HG03045 (cell line): ENCODE results near the gene TSTD1.
A peak's percentile ranks its signal among the peaks of the same experiment; 100 is the strongest.

Experiments used
- ATAC-seq: cut with Tn5 transposase; IDR thresholded peaks from one replicate; pipeline ENCODE4 v1.9.1; 2021; ENCODE audit warnings: mild to moderate bottlenecking, moderate library complexity; ENCODE audit not compliant: unreplicated experiment

The TSTD1 gene

DNA sequence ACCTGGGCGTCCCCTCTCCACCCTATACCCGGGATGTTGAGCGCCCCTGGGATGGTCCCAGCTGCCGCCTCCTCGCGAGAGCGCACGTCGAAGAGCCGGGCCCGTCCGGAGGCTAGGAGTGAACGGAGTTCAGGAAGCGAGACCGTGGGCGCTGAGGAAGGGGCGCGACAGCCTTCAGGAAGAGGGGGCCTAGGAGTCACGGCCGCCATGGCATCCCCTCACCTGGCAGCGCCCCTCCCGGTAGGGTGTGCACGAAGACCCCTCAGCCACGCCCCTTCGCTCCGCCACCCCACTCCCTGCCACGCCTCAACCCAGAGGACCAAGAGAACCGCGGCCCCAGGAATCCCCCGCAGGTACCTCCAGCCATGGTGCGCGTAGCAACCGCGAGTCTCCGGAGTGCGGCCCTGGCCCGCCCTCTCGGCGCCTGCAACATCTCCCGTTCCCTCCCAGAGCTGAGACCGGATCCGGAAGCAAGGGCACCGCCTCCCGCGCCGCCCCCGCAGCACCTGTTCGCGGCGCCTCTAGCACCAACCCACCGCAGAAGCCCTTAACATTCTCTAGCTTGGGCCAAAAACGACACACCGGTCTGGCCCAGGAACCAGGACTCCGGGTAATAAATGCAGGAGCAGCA is at the start of gene TSTD1:
Gene TSTD1, minus strand, starts transcription at position 442 of the 631 bp plus-strand sequence. Its CDS starts 75 bp downstream, at position 367.
- ATAC-seq, result peak; percentile 73

- no peak for ATAC-seq
These were observed 47.7 kb upstream of the TSTD1 start for GRCh38 chr1:161086457-161086856.

- no peak for ATAC-seq
These were observed 46.4 kb upstream of the TSTD1 start for GRCh38 chr1:161085165-161085564.

GRCh38 chr1:161084597-161084988 is 45.8 kb upstream of the TSTD1 start:
- no peak for ATAC-seq

GRCh38 chr1:161083748-161084596 is 45.2 kb upstream of the TSTD1 start:
- ATAC-seq, result no peak

DNA sequence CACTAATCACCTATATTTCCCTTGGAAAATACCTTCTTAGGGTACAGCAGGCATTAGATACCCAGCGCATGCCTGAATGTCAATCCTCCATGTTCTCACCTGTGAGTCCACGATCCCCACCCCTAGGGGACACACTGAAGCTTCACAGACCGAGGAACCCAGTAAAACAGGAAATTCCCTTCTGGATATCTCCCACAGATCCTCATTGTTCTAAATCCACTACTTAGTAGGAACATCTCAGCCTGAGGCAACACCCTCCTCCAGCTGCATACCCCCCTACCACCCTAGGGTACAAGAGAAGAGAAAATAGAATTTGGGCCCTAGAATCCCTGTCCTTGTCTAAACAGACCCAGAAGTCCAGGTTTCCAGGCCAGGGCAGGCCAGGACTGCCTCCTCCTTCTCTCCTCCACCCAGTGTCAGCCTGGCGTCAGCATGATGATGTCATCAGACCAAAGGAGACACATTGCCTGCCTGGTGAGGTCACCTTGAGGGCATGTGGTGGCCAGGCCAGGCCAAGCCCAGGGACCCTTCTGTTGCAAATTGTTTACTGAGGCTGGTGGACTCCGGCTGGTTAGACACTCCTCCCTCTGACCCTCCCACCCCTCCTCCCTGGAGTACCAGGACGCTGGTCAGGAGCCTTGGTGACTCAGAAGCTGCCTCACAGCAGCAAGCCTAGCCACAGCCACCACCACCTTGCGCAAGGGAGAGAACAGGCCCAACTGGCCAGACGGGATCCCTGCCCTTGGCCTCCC is 44.4 kb upstream of the TSTD1 start:
- ATAC-seq, result no peak

GRCh38 chr1:161082483-161082882 is 43.7 kb upstream of the TSTD1 start:
- no peak for ATAC-seq

- no peak for ATAC-seq
These were observed 42.8 kb upstream of the TSTD1 start for GRCh38 chr1:161081519-161081918.

DNA sequence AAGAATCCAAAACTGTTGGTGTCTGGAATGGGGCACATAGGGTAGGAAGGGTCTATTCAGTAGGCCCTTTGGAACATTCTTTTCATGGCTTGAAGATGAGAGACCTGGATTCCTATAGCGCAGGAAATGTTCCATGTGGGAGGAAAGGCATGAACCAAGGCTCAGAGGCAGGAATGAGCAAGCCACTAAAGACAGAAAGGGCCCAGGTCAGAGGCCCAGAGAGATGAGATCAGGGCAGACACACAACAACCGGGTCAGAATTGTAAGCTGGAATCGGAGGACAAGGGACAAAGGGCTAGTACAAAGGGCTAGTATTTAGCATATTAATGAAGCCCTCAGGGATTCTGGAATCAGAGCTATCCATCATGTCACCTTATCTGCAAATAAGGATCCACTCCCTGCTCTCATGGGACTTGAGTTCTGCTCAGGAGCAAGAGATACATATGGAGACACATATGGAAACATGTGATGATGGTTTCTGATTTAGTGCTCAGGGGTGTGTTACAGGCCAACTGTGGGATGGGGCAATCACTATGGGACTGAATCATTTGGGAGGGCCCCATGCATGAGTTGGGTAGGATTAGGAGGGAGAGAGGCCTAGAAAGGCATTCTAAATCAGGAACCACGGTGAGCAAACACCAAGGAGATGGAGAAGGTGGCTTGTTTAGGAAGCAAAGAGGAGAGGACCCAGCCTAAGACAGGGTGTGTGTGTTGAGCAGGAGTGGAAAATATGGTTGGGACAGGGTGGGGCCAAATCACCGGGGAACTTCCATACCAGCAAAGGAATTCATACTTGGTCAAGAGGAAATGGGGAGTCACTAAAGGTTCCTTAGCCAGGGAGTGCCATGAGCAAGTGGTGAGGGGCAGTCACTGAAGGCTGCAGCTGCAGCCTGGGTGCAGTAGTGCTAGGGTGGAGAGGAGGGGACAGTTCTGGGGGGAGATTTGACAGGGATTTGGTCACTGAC is 42.0 kb upstream of the TSTD1 start:
- ATAC-seq, result no peak

GRCh38 chr1:161079436-161080110 is 40.8 kb upstream of the TSTD1 start:
- ATAC-seq, result no peak

GRCh38 chr1:161077426-161077825 is 38.7 kb upstream of the TSTD1 start:
- no peak for ATAC-seq

- ATAC-seq, result no peak
These were observed 37.6 kb upstream of the TSTD1 start for GRCh38 chr1:161076410-161076809.

DNA sequence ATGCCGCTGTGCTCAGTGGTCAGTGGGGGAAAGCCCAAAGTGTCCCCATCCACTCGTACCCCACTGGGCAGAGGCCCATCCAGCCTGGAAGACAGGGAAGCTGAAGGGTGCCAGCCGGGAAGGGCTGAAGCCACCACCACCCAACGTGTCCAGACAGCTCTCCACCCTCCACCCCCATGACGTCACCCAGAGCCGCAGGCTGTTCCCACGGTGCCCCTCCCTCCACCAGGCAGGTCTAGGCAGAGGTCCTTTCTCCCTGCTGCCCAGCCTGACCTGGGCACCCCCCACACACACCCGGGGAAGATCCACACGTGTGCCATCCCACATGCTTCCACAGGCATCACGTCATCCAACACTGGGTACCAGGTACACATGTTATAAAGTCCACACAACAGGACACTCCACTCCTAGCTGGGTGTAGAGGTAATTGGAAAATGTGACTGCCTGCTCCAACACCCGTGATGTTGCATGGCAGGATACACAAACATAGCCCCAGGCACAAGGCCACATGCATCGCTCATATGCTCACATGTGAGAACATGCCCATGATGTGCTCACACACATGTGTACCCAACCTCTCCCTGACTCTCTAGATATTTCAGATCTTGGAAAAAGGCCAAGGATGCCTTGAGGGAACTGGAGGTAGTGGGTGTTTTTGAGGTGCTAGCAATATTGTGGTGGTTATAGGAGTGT is 36.1 kb upstream of the TSTD1 start:
- ATAC-seq, result no peak

- no peak for ATAC-seq
These were observed 34.8 kb upstream of the TSTD1 start for GRCh38 chr1:161073474-161074121.

GRCh38 chr1:161072751-161073449 is 34.1 kb upstream of the TSTD1 start:
- no peak for ATAC-seq

GRCh38 chr1:161071886-161072371 is 33.2 kb upstream of the TSTD1 start:
- no peak for ATAC-seq

GRCh38 chr1:161070761-161071160 is 32.0 kb upstream of the TSTD1 start:
- no peak for ATAC-seq

GRCh38 chr1:161069731-161070270 is 31.0 kb upstream of the TSTD1 start, which contains the start of gene ARHGAP30:
ARHGAP30 (minus strand) TSS chr1:161069891; CDS start chr1:161069624, 267 bp downstream.
- ATAC-seq, result peak; percentile 84
